Smooth muscle cell (in vitro differentiated cells): Measurements from ENCODE around the gene PELI1. TPM values are rescaled to one million over a fixed set of nuclear protein-coding genes. Genes with fewer than 3 reads are reported as not detected.

ENCODE experiments used
- DNase-seq: peaks from one replicate; lab custom pipeline; 2025; ENCODE audit not compliant: unreplicated experiment; lab: John Stamatoyannopoulos, UW
- H2AFZ ChIP-seq: fragments of 200-600 bp; sonication (generic); 2 replicates; pipeline ENCODE4 v1.6.0; 2016; ENCODE audit warnings: antibody characterized with exemption, low read depth, mild to moderate bottlenecking
- H3F3A ChIP-seq: fragments of 200-600 bp; sonication (generic); 2 replicates; pipeline ENCODE4 v1.6.0; 2017; ENCODE audit warnings: antibody characterized with exemption, low read depth
- H3K27ac ChIP-seq: fragments of 200-600 bp; sonication (generic); 2 replicates; pipeline ENCODE4 v1.5.1; 2016; ENCODE audit warnings: low read depth, mild to moderate bottlenecking
- H3K27me3 ChIP-seq: fragments of 200-600 bp; sonication (generic); 2 replicates; pipeline ENCODE4 v1.6.1; 2016; ENCODE audit warnings: low read depth, mild to moderate bottlenecking
- H3K36me3 ChIP-seq: fragments of 200-600 bp; sonication (generic); 2 replicates; pipeline ENCODE4 v1.5.1; 2016; ENCODE audit warnings: low read depth
- H3K4me1 ChIP-seq: fragments of 200-600 bp; sonication (generic); 2 replicates; pipeline ENCODE4 v1.5.1; 2016; ENCODE audit warnings: low read depth
- H3K4me2 ChIP-seq: fragments of 200-600 bp; sonication (generic); 2 replicates; pipeline ENCODE4 v1.6.0; 2016; ENCODE audit warnings: mild to moderate bottlenecking
- H3K4me3 ChIP-seq: fragments of 200-600 bp; sonication (generic); 2 replicates; pipeline ENCODE4 v1.5.1; 2016; ENCODE audit warnings: mild to moderate bottlenecking
- H3K79me2 ChIP-seq: fragments of 200-600 bp; sonication (generic); 2 replicates; pipeline ENCODE4 v1.6.0; 2016; ENCODE audit warnings: low read depth, mild to moderate bottlenecking
- H3K9ac ChIP-seq: fragments of 200-600 bp; sonication (generic); 2 replicates; pipeline ENCODE4 v1.6.0; 2016; ENCODE audit warnings: low read depth
- H3K9me3 ChIP-seq: fragments of 200-600 bp; sonication (generic); replicated peaks from 2 replicates; pipeline ENCODE4 v1.5.1; 2016; ENCODE audit warnings: low read depth
- H4K20me1 ChIP-seq: fragments of 200-600 bp; sonication (generic); 2 replicates; pipeline ENCODE4 v1.6.0; 2016; ENCODE audit warnings: low read depth
- WGBS: methylation state at CpG from one replicate; pipeline ENCODE4 v1.1.7; 2016; ENCODE audit warnings: low lambda C conversion rate; 5-methylcytosine and 5-hydroxymethylcytosine counted together
- polyA plus RNA-seq: library from polyadenylated mRNA; unstranded; fragments of >200 nt; fragmentation: Nextera tagmentation; extraction: Ambion mirVana; gene quantifications from 2 replicates; pipeline ENCODE4 v1.2.1, GENCODE V29; 2016
- total RNA-seq: library from RNA; depleted of rRNA; stranded (reverse); fragments of >200 nt; gene quantifications from 2 replicates; pipeline ENCODE4 v1.2.3, GENCODE V29; 2014
- TF ChIP-seq, protein P1 (sequence below): fragments of 200-600 bp; sonication (generic); IDR thresholded peaks from 2 replicates; pipeline ENCODE4 v1.5.1; 2017; ENCODE audit warnings: borderline replicate concordance, mild to moderate bottlenecking, antibody characterized with exemption; ENCODE audit not compliant: insufficient read depth, poor library complexity, severe bottlenecking

The PELI1 gene
- total and polyA plus RNA-seq, 2 experiments from 2014 or later, result 16.2 to 61.0 TPM

- Histone ChIP-seq H3F3A (peaks cover 8% of the 10 kb centered on the region), H3K4me2 (no peak overlapping the region), H3K27ac (peak overlapping the region; percentile 62), H3K9me3 (no peaks in the 10 kb centered on the region), H3K27me3 (no peaks in the 10 kb centered on the region), H3K36me3 (no peaks in the 10 kb centered on the region), H3K4me1 (peaks cover 43% of the 10 kb centered on the region), H2AFZ (no peak overlapping the region), H3K9ac (no peak overlapping the region), H3K4me3 (no peak overlapping the region), H4K20me1 (peaks cover 29% of the 10 kb centered on the region), H3K79me2 (peaks cover 85% of the 10 kb centered on the region)
- TF ChIP-seq, protein P1, sequence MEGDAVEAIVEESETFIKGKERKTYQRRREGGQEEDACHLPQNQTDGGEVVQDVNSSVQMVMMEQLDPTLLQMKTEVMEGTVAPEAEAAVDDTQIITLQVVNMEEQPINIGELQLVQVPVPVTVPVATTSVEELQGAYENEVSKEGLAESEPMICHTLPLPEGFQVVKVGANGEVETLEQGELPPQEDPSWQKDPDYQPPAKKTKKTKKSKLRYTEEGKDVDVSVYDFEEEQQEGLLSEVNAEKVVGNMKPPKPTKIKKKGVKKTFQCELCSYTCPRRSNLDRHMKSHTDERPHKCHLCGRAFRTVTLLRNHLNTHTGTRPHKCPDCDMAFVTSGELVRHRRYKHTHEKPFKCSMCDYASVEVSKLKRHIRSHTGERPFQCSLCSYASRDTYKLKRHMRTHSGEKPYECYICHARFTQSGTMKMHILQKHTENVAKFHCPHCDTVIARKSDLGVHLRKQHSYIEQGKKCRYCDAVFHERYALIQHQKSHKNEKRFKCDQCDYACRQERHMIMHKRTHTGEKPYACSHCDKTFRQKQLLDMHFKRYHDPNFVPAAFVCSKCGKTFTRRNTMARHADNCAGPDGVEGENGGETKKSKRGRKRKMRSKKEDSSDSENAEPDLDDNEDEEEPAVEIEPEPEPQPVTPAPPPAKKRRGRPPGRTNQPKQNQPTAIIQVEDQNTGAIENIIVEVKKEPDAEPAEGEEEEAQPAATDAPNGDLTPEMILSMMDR, result no peak
- DNase-seq, result no peak
- 64% methylated on average over 3 of the region's 3 CpGs for WGBS
Measured at GRCh38 chr2:64137567-64137966, 6.7 kb downstream of the PELI1 start.

DNA sequence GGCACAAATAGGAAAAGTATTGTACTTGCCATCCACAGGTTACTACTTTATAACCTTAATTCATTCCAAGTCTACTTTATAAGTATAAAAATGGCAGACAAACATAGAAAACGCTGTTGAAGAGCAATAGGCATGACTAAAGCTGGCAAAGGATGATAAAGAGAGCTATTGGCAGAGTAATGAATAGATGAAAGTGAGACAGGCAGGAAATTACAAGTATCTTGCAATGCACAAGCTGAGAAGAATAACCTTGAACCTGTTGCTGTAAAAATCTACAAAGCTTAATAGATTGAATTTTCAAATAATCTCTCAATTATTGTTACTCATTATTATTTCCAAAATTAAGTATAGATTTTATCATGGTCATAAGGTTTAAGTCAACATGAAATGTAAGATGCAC is 8.8 kb downstream of the PELI1 start:
- TF ChIP-seq, protein P1, result no peak
- peaks cover 24% of the 10 kb centered on the region for H3K4me1 ChIP-seq
- peak overlapping the region; percentile 71 for H3K4me2 ChIP-seq
- no peaks in the 10 kb centered on the region for H3K36me3 ChIP-seq
- no peak overlapping the region for H3K9ac ChIP-seq
- no peak for DNase-seq
- no peaks in the 10 kb centered on the region for H3K9me3 ChIP-seq
- WGBS, result 72% methylated on average over 1 of the region's 1 CpG
- H3K27me3 ChIP-seq, result no peaks in the 10 kb centered on the region
- peaks cover 18% of the 10 kb centered on the region for H4K20me1 ChIP-seq
- no peak overlapping the region for H2AFZ ChIP-seq
- H3K4me3 ChIP-seq, result no peak overlapping the region
- peaks cover 8% of the 10 kb centered on the region for H3F3A ChIP-seq
- peaks cover 85% of the 10 kb centered on the region for H3K79me2 ChIP-seq
- H3K27ac ChIP-seq, result peak overlapping the region; percentile 93

GRCh38 chr2:64134813-64135212 is 9.4 kb downstream of the PELI1 start:
- TF ChIP-seq, protein P1, result no peak
- DNase-seq, result no peak
- no peak overlapping the region for H3K4me3 ChIP-seq
- H2AFZ ChIP-seq, result no peak overlapping the region
- peak overlapping the region; percentile 93 for H3K27ac ChIP-seq
- H3K9ac ChIP-seq, result peak overlapping the region; percentile 75
- no peaks in the 10 kb centered on the region for H3K36me3 ChIP-seq
- H3K9me3 ChIP-seq, result no peaks in the 10 kb centered on the region
- H3K4me1 ChIP-seq, result peaks cover 24% of the 10 kb centered on the region
- H3K27me3 ChIP-seq, result no peaks in the 10 kb centered on the region
- H4K20me1 ChIP-seq, result peaks cover 13% of the 10 kb centered on the region
- peaks cover 8% of the 10 kb centered on the region for H3F3A ChIP-seq
- peak overlapping the region; percentile 71 for H3K4me2 ChIP-seq
- peaks cover 85% of the 10 kb centered on the region for H3K79me2 ChIP-seq

DNA sequence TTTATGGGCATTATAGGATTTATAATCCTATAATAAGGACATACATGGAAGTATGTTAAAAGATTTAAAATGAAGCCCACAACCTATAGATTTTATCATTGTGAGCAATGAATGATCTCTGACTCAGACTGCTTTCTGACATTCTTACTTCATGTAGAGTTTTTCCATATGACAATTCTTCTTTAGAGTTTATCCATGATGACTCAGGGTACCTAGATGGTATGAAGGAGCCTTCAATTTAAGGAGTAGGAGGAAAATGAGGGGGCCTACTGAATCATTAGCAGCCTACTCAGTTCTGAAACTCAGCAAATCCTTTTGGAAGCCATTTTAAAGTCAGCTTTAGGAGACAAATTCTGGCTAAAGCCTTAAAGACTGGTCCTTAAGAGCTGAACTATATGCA is 10.4 kb downstream of the PELI1 start:
- no peak for DNase-seq
- Histone ChIP-seq H4K20me1 (peaks cover 11% of the 10 kb centered on the region), H3K4me1 (peaks cover 31% of the 10 kb centered on the region), H3K9ac (peak overlapping the region; percentile 75), H3K9me3 (no peaks in the 10 kb centered on the region), H3K27ac (peak overlapping the region; percentile 93), H3K4me3 (no peak overlapping the region), H3K27me3 (no peaks in the 10 kb centered on the region), H3K4me2 (peak overlapping the region; percentile 71), H3F3A (peaks cover 8% of the 10 kb centered on the region), H3K36me3 (no peaks in the 10 kb centered on the region), H2AFZ (no peak overlapping the region), H3K79me2 (peaks cover 85% of the 10 kb centered on the region)
- TF ChIP-seq, protein P1, result no peak
